ENCODE data around the gene CDON. TPM values are rescaled to one million over a fixed set of nuclear protein-coding genes. Genes with fewer than 3 reads are reported as not detected.

CDON gene
- total and polyA plus RNA-seq, 5 donors, result 4.4 to 32.2 (median 20.9) TPM

DNA sequence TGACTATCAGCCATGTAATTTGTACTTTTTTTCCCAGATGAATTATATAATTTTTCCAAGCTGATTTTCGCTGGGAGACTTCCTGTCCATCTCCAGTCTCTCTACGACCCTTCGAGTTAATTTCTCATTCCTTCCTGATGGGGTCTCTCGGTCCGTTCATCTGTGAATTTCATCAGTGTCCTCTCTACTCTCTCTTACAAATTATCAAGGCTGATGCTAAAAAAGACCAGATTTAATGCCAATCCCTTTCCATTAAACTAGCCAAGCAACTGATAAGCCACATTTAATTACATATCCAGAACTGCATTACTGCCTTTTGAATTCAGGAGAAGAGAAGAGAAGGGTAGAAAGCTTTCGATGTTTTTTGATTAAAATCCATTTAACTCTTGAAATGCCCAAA, 91.0 kb downstream of the CDON start:
- Histone ChIP-seq H3K27ac (ENCODE audit: low read length) (no peak overlapping the region), H3K4me1 (ENCODE audit: control insufficient read depth, insufficient read depth, low read length) (no peaks in the 10 kb centered on the region), H3K4me3 (ENCODE audit: low read length) (no peak overlapping the region), H3K9me3 (ENCODE audit: control insufficient read depth, low read length) (no peaks in the 10 kb centered on the region), H3K27me3 (ENCODE audit: control insufficient read depth, insufficient read depth) (no peaks in the 10 kb centered on the region)
- no peak for DNase-seq
- peak in 1 of 2 donors; percentile 22 for ATAC-seq
- intact Hi-C loops (cut with DNase I), result loop anchor here in 1 of 4 donors (2.0 kb wide), 1 partner anchor 13 kb away; no protein-coding TSS in a partner anchor
- 33% methylated on average over 6 of the region's 6 CpGs for WGBS

DNA sequence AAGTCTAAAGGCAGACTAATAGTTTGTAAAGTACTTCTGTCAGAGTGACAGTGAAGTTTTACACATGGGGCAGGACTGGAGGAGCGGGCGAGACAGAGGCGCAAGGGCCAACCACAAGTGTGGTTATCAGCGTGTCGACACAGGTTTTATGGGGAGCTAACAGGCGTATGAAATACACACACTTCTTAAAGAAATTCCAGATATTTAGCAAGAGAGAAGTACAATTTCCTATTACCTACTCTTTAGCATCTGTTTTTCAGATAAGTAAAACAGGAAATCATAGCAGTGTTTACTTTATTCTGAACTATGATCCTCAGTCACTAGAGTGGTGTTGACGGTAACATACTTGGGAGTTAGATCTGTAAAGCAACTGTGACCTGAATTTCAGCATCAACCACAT, 94.3 kb downstream of the CDON start:
- ATAC-seq (no peak), DNase-seq (no peak)
- intact Hi-C loops (cut with DNase I), result no loop called here
- Histone ChIP-seq H3K27me3 (ENCODE audit: control insufficient read depth, insufficient read depth) (no peaks in the 10 kb centered on the region), H3K4me3 (ENCODE audit: low read length) (no peak overlapping the region), H3K27ac (ENCODE audit: low read length) (no peak overlapping the region), H3K4me1 (ENCODE audit: control insufficient read depth, insufficient read depth, low read length) (no peaks in the 10 kb centered on the region), H3K9me3 (ENCODE audit: control insufficient read depth, low read length) (no peaks in the 10 kb centered on the region)
- WGBS, result 51% methylated on average over 7 of the region's 7 CpGs

DNA sequence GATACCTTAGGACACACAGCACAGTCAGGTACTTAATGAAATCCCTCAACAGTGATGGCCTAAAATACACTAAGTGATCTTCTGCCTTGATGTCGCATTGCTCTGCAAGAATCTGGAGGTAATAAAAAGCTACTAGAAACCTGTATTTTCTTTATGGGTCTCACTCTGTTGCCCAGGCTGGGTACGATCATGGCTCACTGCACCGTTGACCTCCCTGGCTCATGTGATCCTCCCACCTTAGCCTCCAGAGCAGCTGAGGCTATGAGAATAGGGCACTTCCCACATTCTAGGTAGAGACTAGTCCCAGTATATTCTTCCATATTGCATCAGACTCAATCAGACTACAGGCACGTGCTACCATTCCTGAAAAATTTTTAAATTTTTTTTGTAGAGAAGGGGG, 95.2 kb downstream of the CDON start:
- DNase-seq (no peak), ATAC-seq (no peak)
- H3K4me3 ChIP-seq (ENCODE audit: low read length), result no peak overlapping the region
- H3K9me3 ChIP-seq (ENCODE audit: control insufficient read depth, low read length), result no peaks in the 10 kb centered on the region
- WGBS, result 93% methylated on average over 4 of the region's 4 CpGs
- no peaks in the 10 kb centered on the region for H3K27me3 ChIP-seq (ENCODE audit: control insufficient read depth, insufficient read depth)
- H3K4me1 ChIP-seq (ENCODE audit: control insufficient read depth, insufficient read depth, low read length), result no peaks in the 10 kb centered on the region
- intact Hi-C loops (cut with DNase I), result no loop called here
- no peak overlapping the region for H3K27ac ChIP-seq (ENCODE audit: low read length)

DNA sequence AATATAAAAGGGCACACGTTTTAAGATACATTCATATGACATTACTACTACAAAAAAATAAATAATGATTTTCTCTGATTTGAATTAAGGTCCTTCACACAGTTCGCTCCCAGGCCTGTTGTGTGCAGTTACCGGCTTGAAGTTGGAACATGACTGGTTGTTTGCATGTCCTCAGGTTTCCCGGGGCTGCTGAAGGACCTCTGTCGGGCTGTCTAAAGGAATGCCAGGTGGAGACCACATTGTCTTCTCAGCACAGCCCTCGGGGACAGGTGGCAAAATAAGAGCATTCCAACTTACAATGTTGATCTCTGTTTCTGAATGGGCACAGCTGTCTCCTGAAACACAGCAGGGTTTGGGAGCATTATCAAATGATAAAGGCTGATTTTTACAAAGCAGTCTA, 101.9 kb downstream of the CDON start:
- intact Hi-C loops (cut with DNase I), result no loop called here
- DNase-seq, result no peak

DNA sequence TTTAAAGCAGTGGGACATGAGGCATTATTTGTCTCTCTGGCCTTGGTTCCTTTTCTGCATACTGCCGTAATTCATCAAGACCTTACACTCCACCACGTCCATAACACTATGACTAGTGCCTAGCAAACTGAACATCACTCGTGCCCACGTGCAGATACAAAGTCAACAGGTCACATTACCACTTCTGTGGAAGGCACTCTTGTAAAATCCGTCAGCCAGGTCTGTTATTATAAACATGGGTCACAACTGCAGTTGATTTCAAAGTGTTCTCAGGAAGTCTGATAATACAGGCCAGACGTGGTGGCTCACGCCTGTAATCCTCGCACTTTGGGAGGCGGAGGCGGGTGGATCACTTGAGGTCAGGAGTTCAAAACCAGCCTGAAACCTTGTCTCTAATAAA, 102.7 kb downstream of the CDON start:
- DNase-seq (no peak), ATAC-seq (no peak)

More for the DNA sequence above, 101.9 kb downstream of the CDON start:
- Histone ChIP-seq H3K9me3 (ENCODE audit: control insufficient read depth, low read length) (peaks cover 2% of the 10 kb centered on the region), H3K27me3 (ENCODE audit: control insufficient read depth, insufficient read depth) (no peaks in the 10 kb centered on the region), H3K4me3 (ENCODE audit: low read length) (no peak overlapping the region), H3K27ac (ENCODE audit: low read length) (no peak overlapping the region), H3K4me1 (ENCODE audit: control insufficient read depth, insufficient read depth, low read length) (no peaks in the 10 kb centered on the region)
- no peak for ATAC-seq
- WGBS, result 87% methylated on average over 6 of the region's 6 CpGs

DNA sequence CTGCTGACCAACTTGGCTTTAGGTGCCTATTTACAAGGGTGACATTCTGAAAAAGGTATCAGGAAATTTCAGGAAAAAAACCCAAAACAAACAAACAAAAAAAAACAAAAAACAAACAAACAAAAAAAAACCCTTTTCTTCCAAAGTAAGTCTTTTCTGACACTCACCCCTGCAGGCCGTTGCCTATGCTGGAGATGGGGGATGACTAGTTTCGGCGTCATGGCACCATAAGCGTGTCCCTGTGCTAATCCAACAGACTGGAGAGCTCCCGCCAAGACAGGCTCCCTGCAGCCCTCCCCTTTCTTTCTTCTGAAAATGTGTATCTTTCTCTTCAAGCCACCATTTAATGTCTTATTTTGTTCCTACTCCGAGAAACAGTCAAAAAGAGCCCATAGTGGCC, 103.2 kb downstream of the CDON start:
- Histone ChIP-seq H3K27ac (ENCODE audit: low read length) (no peak overlapping the region), H3K4me1 (ENCODE audit: control insufficient read depth, insufficient read depth, low read length) (no peaks in the 10 kb centered on the region), H3K9me3 (ENCODE audit: control insufficient read depth, low read length) (peaks cover 2% of the 10 kb centered on the region), H3K27me3 (ENCODE audit: control insufficient read depth, insufficient read depth) (no peaks in the 10 kb centered on the region), H3K4me3 (ENCODE audit: low read length) (no peak overlapping the region)
- no peak for ATAC-seq
- DNase-seq, result no peak
- WGBS, result 93% methylated on average over 6 of the region's 6 CpGs
- intact Hi-C loops (cut with DNase I), result no loop called here

More for the DNA sequence above, 102.7 kb downstream of the CDON start:
- H3K27ac ChIP-seq (ENCODE audit: low read length), result no peak overlapping the region
- WGBS, result 90% methylated on average over 10 of the region's 10 CpGs
- peaks cover 2% of the 10 kb centered on the region for H3K9me3 ChIP-seq (ENCODE audit: control insufficient read depth, low read length)
- H3K4me3 ChIP-seq (ENCODE audit: low read length), result no peak overlapping the region
- intact Hi-C loops (cut with DNase I), result no loop called here
- no peaks in the 10 kb centered on the region for H3K27me3 ChIP-seq (ENCODE audit: control insufficient read depth, insufficient read depth)
- no peaks in the 10 kb centered on the region for H3K4me1 ChIP-seq (ENCODE audit: control insufficient read depth, insufficient read depth, low read length)

DNA sequence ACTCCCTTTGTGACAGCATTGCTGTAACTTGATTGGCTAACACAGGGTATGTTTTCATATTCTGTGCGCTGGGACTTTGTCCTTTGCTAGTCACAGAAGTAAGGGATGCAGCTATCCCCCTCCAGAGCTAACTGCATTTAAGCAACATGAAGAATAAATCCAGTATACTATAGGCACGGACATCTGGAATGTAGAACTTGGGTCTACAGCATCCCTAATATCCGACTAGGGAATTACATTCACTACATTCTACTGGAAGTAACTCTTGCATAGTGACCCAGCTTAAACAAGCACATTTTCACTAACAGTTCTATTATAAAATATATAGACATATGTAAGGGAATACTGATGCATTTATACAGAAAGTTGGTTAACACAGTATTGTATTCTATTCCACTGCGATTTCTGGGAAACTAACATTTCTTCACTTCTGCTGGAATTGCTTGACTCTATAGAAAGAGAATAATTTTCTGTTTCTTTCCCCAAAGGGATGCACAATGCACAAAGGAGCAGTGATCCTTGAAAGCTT, 103.7 kb downstream of the CDON start:
- intact Hi-C loops (cut with DNase I), result no loop called here
- no peaks in the 10 kb centered on the region for H3K27me3 ChIP-seq (ENCODE audit: control insufficient read depth, insufficient read depth)
- ATAC-seq, result no peak
- DNase-seq, result no peak
- 89% methylated on average over 4 of the region's 4 CpGs for WGBS
- no peak overlapping the region for H3K4me3 ChIP-seq (ENCODE audit: low read length)
- peaks cover 2% of the 10 kb centered on the region for H3K9me3 ChIP-seq (ENCODE audit: control insufficient read depth, low read length)
- H3K27ac ChIP-seq (ENCODE audit: low read length), result no peak overlapping the region
- H3K4me1 ChIP-seq (ENCODE audit: control insufficient read depth, insufficient read depth, low read length), result no peaks in the 10 kb centered on the region

DNA sequence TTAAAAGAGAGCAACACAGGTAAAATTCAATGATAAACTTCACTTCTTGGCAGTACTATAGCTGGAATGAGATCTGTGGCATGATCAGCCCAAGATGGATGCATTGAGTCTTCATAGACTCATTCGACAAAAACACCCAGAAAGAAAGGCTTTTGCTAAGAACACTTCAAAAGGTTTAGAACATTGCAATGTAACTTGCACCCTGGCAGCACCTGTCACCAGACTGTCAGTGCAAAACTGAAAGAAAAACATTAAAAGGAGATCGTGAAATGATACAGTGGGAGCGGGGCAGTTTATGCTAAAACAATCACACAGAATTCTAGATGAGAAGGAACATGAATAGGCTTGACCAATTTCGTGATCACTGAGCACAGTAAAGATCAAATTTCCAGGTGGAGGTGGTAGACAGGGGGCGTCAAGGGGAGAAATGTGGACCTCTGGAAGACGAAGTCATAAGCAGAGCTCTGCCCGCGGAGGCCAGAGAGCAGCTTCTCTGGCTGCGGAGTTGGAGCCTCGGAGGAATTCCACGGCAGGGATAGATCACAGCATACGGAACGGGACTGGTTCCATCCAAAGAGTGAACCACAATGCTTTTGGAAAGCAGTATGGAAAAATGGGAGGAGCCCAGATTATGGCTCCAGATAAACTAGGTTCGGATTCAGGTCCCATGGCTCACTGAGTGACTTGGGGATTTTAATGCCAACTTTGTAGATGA, 104.9 kb downstream of the CDON start:
- WGBS, result 85% methylated on average over 14 of the region's 14 CpGs
- Histone ChIP-seq H3K27ac (ENCODE audit: low read length) (no peak overlapping the region), H3K4me3 (ENCODE audit: low read length) (no peak overlapping the region), H3K27me3 (ENCODE audit: control insufficient read depth, insufficient read depth) (no peaks in the 10 kb centered on the region), H3K4me1 (ENCODE audit: control insufficient read depth, insufficient read depth, low read length) (no peaks in the 10 kb centered on the region), H3K9me3 (ENCODE audit: control insufficient read depth, low read length) (peaks cover 2% of the 10 kb centered on the region)
- no peak for ATAC-seq
- intact Hi-C loops (cut with DNase I), result no loop called here
- no peak for DNase-seq

DNA sequence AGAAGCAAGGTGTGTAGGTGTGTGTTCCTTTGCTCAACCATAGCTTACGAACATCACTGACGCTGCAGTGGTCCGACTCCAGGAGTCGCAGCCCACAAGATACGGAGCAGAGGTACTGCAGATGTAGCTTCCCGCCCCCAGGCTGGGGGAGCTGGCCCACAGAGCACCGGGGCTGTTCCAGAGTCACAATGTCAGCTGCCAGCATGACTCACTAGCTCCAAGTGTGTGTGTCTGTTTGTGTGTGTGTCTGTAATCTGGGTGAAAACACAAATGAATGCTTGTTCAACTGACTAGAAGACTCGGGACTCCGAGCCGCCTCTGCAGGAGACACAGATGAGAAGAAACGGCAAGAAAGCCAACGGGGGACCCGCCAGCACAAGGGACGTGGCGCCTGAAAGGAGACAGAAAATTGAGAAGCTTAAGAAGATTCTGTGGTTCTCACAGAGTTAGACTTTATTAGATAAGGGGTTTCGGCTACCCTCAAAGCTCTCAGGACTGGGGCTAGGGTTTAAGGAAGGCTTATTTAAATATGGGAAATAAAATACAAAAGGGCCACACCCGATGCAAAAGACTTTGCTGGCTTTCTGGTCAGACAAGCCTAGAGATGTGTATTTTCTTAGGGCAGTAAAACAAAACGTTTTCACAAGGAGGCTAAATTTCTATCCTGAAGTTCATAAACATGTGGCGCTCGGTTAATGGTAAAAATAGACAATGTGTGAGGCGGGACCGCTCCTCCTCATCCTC, 106.1 kb downstream of the CDON start:
- H3K4me3 ChIP-seq (ENCODE audit: low read length), result no peak overlapping the region
- H3K4me1 ChIP-seq (ENCODE audit: control insufficient read depth, insufficient read depth, low read length), result peaks cover 2% of the 10 kb centered on the region
- H3K27ac ChIP-seq (ENCODE audit: low read length), result peak overlapping the region; percentile 45
- DNase-seq, result peak; percentile 83 to 91 (median 88)
- peaks cover under 1% of the 10 kb centered on the region for H3K9me3 ChIP-seq (ENCODE audit: control insufficient read depth, low read length)
- ATAC-seq, result peak; percentile 83 to 85
- 58% methylated on average over 22 of the region's 22 CpGs for WGBS
- H3K27me3 ChIP-seq (ENCODE audit: control insufficient read depth, insufficient read depth), result no peaks in the 10 kb centered on the region
- intact Hi-C loops (cut with DNase I), result no loop called here

DNA sequence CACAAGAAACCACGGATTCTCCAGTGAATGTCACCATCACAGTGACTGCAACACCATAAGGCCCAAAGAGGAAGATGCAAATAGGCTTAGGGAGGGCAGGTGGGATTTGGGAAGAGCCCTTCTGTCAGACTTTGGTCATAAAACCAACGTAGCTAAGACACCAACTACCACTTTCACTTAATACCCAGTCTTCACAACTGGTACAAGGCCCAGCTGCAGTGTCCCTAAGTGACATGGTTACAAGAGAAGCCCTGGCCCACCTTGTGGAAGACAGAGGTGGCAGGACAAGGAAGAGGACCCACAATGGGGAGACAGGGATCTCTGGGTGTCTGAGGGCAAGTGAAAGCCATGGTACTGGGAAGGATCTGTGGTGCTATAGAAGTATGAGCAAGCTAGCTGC, 106.8 kb downstream of the CDON start:
- Histone ChIP-seq H3K9me3 (ENCODE audit: control insufficient read depth, low read length) (no peaks in the 10 kb centered on the region), H3K4me1 (ENCODE audit: control insufficient read depth, insufficient read depth, low read length) (peaks cover 6% of the 10 kb centered on the region), H3K27ac (ENCODE audit: low read length) (peak overlapping the region; percentile 45), H3K27me3 (ENCODE audit: control insufficient read depth, insufficient read depth) (no peaks in the 10 kb centered on the region), H3K4me3 (ENCODE audit: low read length) (no peak overlapping the region)
- intact Hi-C loops (cut with DNase I), result no loop called here
- ATAC-seq (no peak), DNase-seq (no peak)
- WGBS, result 93% methylated on average over 2 of the region's 2 CpGs

DNA sequence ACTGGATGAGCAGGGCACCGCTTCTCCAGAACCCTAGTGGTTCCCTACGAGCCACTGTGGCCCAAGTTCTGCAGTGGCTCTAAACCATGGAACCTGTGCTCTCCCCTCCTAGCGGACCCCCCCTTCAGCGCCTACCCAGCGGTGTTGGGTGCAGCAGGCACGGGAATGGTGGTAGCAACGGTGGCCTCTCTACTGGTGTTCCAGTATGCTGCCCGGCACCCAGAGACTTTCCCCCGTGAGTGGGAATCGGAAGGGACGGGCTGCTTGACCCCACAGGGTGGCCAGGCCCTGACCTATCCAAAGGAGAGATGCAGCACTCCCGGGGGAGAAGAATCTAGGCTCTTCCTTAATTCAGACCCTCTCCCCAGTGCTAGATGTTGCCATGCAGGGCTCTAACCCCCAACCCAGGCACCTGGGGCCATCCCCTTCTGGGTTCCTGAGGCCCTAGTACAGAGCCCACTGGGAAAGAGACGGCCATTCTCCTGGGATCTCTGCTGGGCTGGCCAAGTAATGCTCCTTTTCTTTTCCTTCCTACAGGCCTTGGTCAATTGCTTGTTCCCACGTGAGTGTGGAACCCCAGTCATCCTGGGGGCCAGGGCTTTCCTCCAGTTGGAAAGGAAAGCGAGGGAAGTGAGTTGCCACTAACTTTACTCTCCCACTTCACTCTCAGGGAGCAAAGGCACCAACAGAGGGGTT, 107.6 kb downstream of the CDON start:
- intact Hi-C loops (cut with DNase I), result no loop called here
- DNase-seq (peak in 1 of 3 donors; percentile 40), ATAC-seq (no peak)
- Histone ChIP-seq H3K27me3 (ENCODE audit: control insufficient read depth, insufficient read depth) (no peaks in the 10 kb centered on the region), H3K9me3 (ENCODE audit: control insufficient read depth, low read length) (no peaks in the 10 kb centered on the region), H3K4me3 (ENCODE audit: low read length) (no peak overlapping the region), H3K27ac (ENCODE audit: low read length) (no peak overlapping the region), H3K4me1 (ENCODE audit: control insufficient read depth, insufficient read depth, low read length) (peaks cover 6% of the 10 kb centered on the region)
- WGBS, result 91% methylated on average over 15 of the region's 15 CpGs

Measured in right cardiac atrium (tissue), 5 donors.